DOHH2 (cell line): ENCODE data around the gene SIRT3.

Experiments used
- H3F3A ChIP-seq: fragments of 200-600 bp; sonication (generic), shearing (Covaris generic); 2 replicates; pipeline ENCODE4 v1.6.0; 2016; ENCODE audit warnings: antibody characterized with exemption, mild to moderate bottlenecking; ENCODE audit not compliant: control insufficient read depth, insufficient read depth
- H3K27ac ChIP-seq: fragments of 200-600 bp; sonication (generic); 2 replicates; pipeline ENCODE4 v1.5.1; 2014; ENCODE audit warnings: low read depth, mild to moderate bottlenecking, low read length, moderate library complexity
- H3K27me3 ChIP-seq: fragments of 200-600 bp; sonication (generic); 2 replicates; pipeline ENCODE4 v1.6.1; 2014; ENCODE audit warnings: mild to moderate bottlenecking, low read length, mixed read lengths; ENCODE audit not compliant: control insufficient read depth
- H3K36me3 ChIP-seq: fragments of 200-600 bp; sonication (generic); 2 replicates; pipeline ENCODE4 v1.6.1; 2014; ENCODE audit warnings: mild to moderate bottlenecking, low read length, moderate library complexity, mixed read lengths; ENCODE audit not compliant: control insufficient read depth
- H3K4me1 ChIP-seq: fragments of 200-600 bp; sonication (generic); 2 replicates; pipeline ENCODE4 v1.6.1; 2014; ENCODE audit warnings: mild to moderate bottlenecking, low read length, mixed read lengths; ENCODE audit not compliant: control insufficient read depth
- H3K4me2 ChIP-seq: fragments of 200-600 bp; sonication (generic); 2 replicates; pipeline ENCODE4 v1.6.0; 2014; ENCODE audit warnings: mild to moderate bottlenecking, low read length, moderate library complexity
- H3K4me3 ChIP-seq: fragments of 200-600 bp; sonication (generic); 2 replicates; pipeline ENCODE4 v1.5.1; 2014; ENCODE audit warnings: mild to moderate bottlenecking, low read length, mixed read lengths
- H3K79me2 ChIP-seq: fragments of 200-600 bp; sonication (generic); 2 replicates; pipeline ENCODE4 v1.6.1; 2014; ENCODE audit warnings: mild to moderate bottlenecking, low read length, mixed read lengths; ENCODE audit not compliant: control insufficient read depth
- H3K9me2 ChIP-seq: fragments of 200-600 bp; sonication (generic); replicated peaks from 2 replicates; pipeline ENCODE4 v1.6.1; 2014; ENCODE audit warnings: mild to moderate bottlenecking, low read length, mixed read lengths; ENCODE audit not compliant: control insufficient read depth
- H3K9me3 ChIP-seq: fragments of 200-600 bp; sonication (generic); 2 replicates; pipeline ENCODE4 v1.6.1; 2014; ENCODE audit warnings: antibody characterized with exemption, low read length, mixed read lengths; ENCODE audit not compliant: control insufficient read depth, insufficient read depth
- H4K20me1 ChIP-seq: fragments of 200-600 bp; sonication (generic); 2 replicates; pipeline ENCODE4 v1.6.0; 2014; ENCODE audit warnings: low read depth, mild to moderate bottlenecking, antibody characterized with exemption, low read length, moderate library complexity; ENCODE audit not compliant: control insufficient read depth, insufficient read depth
- EZH2phosphoT487 ChIP-seq: fragments of 200-600 bp; sonication (generic); IDR thresholded peaks from 2 replicates; pipeline ENCODE4 v1.6.1; 2017; ENCODE audit warnings: borderline replicate concordance, mild to moderate bottlenecking, antibody characterized with exemption, low read length, moderate library complexity, mixed read lengths
- TF ChIP-seq, protein P1 (sequence below): fragments of 200-600 bp; sonication (generic); IDR thresholded peaks from one replicate; pipeline ENCODE4 v1.5.1; 2014; ENCODE audit warnings: antibody characterized with exemption, mild to moderate bottlenecking, low read depth, low read length; ENCODE audit not compliant: poor library complexity, severe bottlenecking

SIRT3 gene

DNA sequence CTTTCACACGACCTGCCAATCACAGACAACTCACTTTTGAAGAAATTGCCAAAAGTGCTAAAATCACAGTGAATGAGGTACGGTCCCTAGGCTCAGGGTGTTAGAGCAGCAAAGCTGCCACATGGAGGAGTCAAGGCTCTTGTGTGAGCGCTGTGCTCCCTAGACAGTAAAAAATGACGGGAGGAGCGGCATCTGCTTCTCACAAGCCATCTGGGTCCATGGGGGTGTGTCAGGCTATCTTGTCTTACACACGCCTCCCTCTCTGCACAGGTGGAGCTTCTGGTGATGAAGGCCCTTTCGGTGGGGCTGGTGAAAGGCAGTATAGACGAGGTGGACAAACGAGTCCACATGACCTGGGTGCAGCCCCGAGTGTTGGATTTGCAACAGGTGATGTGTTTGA is 15.4 kb upstream of the SIRT3 start:
- no peak overlapping the region for H3K4me2 ChIP-seq
- peaks cover 67% of the 10 kb centered on the region for H3K36me3 ChIP-seq
- no peak for TF ChIP-seq EZH2phosphoT487
- H3K27ac ChIP-seq = no peak overlapping the region
- no peak overlapping the region for H3K4me3 ChIP-seq
- H3K79me2 ChIP-seq = no peaks in the 10 kb centered on the region
- 0 out of 2 replicates have a peak, but pooled peaks cover under 1% of the 10 kb centered on the region for H3K4me1 ChIP-seq
- H4K20me1 ChIP-seq = peaks cover 3% of the 10 kb centered on the region; the same call in 1 of the 2 replicates
- no peaks in the 10 kb centered on the region for H3K27me3 ChIP-seq
- H3F3A ChIP-seq = peaks cover 16% of the 10 kb centered on the region
- no peaks in the 10 kb centered on the region for H3K9me3 ChIP-seq
- no peaks in the 10 kb centered on the region for H3K9me2 ChIP-seq

DNA sequence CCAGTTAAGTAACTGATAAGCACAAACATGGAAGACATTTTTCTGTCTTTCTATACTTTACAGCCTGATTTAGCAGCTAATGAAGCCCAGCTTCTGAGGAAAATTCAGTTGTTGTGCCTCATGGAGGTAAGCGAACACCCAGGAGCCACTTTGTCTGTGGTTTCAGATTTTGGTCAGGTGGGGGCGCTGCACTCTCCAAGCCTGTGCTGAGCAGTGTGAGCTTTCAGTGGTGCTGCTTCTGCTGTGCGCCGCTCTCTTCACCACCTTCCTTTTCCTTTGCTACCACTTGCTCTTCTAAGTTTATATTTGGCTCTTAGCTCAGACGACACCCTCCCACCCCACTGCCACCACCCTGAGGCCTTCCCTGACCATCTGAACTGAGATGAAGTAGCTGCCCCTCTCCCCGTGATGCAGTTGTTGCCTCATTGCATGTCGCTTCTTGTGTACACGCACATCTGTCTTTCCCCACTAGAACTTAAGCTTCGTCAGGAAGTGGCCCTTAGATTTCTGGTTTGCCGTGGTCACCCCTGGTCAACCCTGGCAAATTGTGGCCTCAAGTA is 14.7 kb upstream of the SIRT3 start:
- Histone ChIP-seq H3K79me2 (no peaks in the 10 kb centered on the region), H3F3A (peaks cover 16% of the 10 kb centered on the region), H3K36me3 (peaks cover 74% of the 10 kb centered on the region), H3K9me2 (no peaks in the 10 kb centered on the region), H3K4me1 (no peaks in the 10 kb centered on the region), H3K27me3 (no peaks in the 10 kb centered on the region), H4K20me1 (peaks cover 3% of the 10 kb centered on the region; the same call in 1 of the 2 replicates), H3K4me3 (no peak overlapping the region), H3K4me2 (no peak overlapping the region), H3K9me3 (no peaks in the 10 kb centered on the region), H3K27ac (no peak overlapping the region)
- no peak for TF ChIP-seq EZH2phosphoT487
- TF ChIP-seq, protein P1, sequence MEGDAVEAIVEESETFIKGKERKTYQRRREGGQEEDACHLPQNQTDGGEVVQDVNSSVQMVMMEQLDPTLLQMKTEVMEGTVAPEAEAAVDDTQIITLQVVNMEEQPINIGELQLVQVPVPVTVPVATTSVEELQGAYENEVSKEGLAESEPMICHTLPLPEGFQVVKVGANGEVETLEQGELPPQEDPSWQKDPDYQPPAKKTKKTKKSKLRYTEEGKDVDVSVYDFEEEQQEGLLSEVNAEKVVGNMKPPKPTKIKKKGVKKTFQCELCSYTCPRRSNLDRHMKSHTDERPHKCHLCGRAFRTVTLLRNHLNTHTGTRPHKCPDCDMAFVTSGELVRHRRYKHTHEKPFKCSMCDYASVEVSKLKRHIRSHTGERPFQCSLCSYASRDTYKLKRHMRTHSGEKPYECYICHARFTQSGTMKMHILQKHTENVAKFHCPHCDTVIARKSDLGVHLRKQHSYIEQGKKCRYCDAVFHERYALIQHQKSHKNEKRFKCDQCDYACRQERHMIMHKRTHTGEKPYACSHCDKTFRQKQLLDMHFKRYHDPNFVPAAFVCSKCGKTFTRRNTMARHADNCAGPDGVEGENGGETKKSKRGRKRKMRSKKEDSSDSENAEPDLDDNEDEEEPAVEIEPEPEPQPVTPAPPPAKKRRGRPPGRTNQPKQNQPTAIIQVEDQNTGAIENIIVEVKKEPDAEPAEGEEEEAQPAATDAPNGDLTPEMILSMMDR = peak; percentile 87

DNA sequence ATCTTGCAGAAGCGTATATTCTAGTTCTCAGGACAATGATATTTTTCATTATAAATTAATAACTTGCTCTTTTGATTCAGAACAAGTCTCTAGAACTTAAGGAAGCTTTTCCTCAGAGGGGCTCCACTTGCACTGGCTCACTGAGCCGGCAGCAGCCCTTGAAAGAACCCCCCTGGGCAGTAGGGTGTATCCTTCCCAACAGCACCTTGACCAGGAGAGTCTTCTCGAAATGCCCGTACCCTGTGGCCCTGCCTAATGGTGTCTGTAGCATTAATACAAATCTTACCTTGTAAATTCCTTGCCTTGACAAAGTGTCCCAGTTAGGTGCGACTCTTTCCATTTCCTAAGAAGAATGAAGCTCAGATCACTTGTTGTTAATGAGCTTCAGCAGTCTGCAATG is 14.1 kb upstream of the SIRT3 start:
- TF ChIP-seq, protein P1 = no peak
- TF ChIP-seq EZH2phosphoT487 = no peak
- no peaks in the 10 kb centered on the region for H3K27me3 ChIP-seq
- no peak overlapping the region for H3K4me3 ChIP-seq
- H3K27ac ChIP-seq = no peak overlapping the region
- no peaks in the 10 kb centered on the region for H3K9me3 ChIP-seq
- peaks cover 3% of the 10 kb centered on the region; the same call in 1 of the 2 replicates for H4K20me1 ChIP-seq
- no peaks in the 10 kb centered on the region for H3K4me1 ChIP-seq
- peaks cover 15% of the 10 kb centered on the region for H3F3A ChIP-seq
- H3K36me3 ChIP-seq = peaks cover 80% of the 10 kb centered on the region
- H3K9me2 ChIP-seq = no peaks in the 10 kb centered on the region
- no peaks in the 10 kb centered on the region for H3K79me2 ChIP-seq
- no peak overlapping the region for H3K4me2 ChIP-seq

DNA sequence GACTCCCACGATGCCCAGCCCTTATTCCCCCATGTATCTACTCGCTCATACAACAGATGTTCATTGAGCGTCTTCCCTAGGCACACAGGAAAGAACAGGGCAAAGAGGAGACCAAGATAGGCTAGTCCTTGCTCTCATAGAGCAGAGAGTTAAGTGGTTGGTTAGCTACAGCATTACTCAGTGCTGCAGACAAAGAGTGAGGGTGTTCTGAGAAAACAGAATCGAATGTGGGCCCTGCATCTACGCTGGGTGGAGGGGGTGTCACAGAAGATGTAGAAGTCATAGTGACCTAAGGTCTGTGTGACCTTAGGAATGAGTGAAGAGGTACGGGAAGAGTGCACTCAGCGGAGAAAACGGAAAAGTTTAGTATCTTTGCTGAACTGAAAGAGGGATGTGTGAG is 12.9 kb upstream of the SIRT3 start:
- Histone ChIP-seq H3K79me2 (no peaks in the 10 kb centered on the region), H3K27ac (no peak overlapping the region), H3K36me3 (peaks cover 91% of the 10 kb centered on the region), H3K9me3 (no peaks in the 10 kb centered on the region), H3K9me2 (no peaks in the 10 kb centered on the region), H3K4me2 (no peak overlapping the region), H3F3A (peaks cover 9% of the 10 kb centered on the region), H3K4me1 (no peaks in the 10 kb centered on the region), H4K20me1 (peaks cover 3% of the 10 kb centered on the region; the same call in 1 of the 2 replicates), H3K4me3 (no peak overlapping the region), H3K27me3 (no peaks in the 10 kb centered on the region)
- TF ChIP-seq, protein P1 = no peak
- TF ChIP-seq EZH2phosphoT487 = no peak
